GM23248 (cell line): ENCODE measurements around the gene GHRL. TPM values are rescaled to one million over a fixed set of nuclear protein-coding genes. Genes with fewer than 3 reads are reported as not detected.
"Not testable (repeated sequence)": the region's sequence is repeated elsewhere in the genome, so short reads cannot be mapped to it uniquely, and the experiment has no call there.

ENCODE experiments used
- DNase-seq: peaks from one replicate; pipeline ENCODE4 v3.0.0-alpha.2; 2015
- H2AFZ ChIP-seq: fragments of 200-600 bp; sonication (generic); 2 replicates; pipeline ENCODE4 v1.6.1; 2016; ENCODE audit warnings: antibody characterized with exemption
- H3F3A ChIP-seq: fragments of 200-600 bp; sonication (generic); 2 replicates; pipeline ENCODE4 v1.6.1; 2016; ENCODE audit warnings: mild to moderate bottlenecking, antibody characterized with exemption, mixed run types; ENCODE audit not compliant: insufficient read depth
- H3K27ac ChIP-seq: fragments of 200-600 bp; sonication (generic); 2 replicates; pipeline ENCODE4 v1.5.1; 2016; ENCODE audit warnings: mild to moderate bottlenecking
- H3K27me3 ChIP-seq: fragments of 200-600 bp; sonication (generic); replicated peaks from 2 replicates; pipeline ENCODE4 v1.6.1; 2016; ENCODE audit warnings: mild to moderate bottlenecking; ENCODE audit not compliant: insufficient read depth
- H3K36me3 ChIP-seq: fragments of 200-600 bp; sonication (generic); 2 replicates; pipeline ENCODE4 v1.6.1; 2016; ENCODE audit warnings: low read depth, mild to moderate bottlenecking
- H3K4me1 ChIP-seq: fragments of 200-600 bp; sonication (generic); 2 replicates; pipeline ENCODE4 v1.6.1; 2016; ENCODE audit warnings: mild to moderate bottlenecking; ENCODE audit not compliant: insufficient read depth
- H3K4me2 ChIP-seq: fragments of 200-600 bp; sonication (generic); one replicate; pipeline ENCODE4 v1.6.1; 2016; ENCODE audit warnings: mild to moderate bottlenecking; ENCODE audit not compliant: unreplicated experiment
- H3K4me3 ChIP-seq: fragments of 200-600 bp; sonication (generic); 2 replicates; pipeline ENCODE4 v1.5.1; 2016; ENCODE audit warnings: mild to moderate bottlenecking
- H3K79me2 ChIP-seq: fragments of 200-600 bp; sonication (generic); 2 replicates; pipeline ENCODE4 v1.6.1; 2016; ENCODE audit warnings: mild to moderate bottlenecking; ENCODE audit not compliant: insufficient read depth
- H3K9ac ChIP-seq: fragments of 200-600 bp; sonication (generic); 2 replicates; pipeline ENCODE4 v1.6.1; 2016; ENCODE audit warnings: mild to moderate bottlenecking
- H3K9me2 ChIP-seq: fragments of 200-600 bp; sonication (generic); 2 replicates; pipeline ENCODE4 v1.6.1; 2016; ENCODE audit warnings: mixed run types, mild to moderate bottlenecking, moderate library complexity; ENCODE audit not compliant: insufficient read depth
- H3K9me3 ChIP-seq: fragments of 200-600 bp; sonication (generic); one replicate; pipeline ENCODE4 v1.6.1; 2017; ENCODE audit warnings: low read depth
- H4K20me1 ChIP-seq: fragments of 200-600 bp; sonication (generic); 2 replicates; pipeline ENCODE4 v1.6.0; 2016; ENCODE audit not compliant: insufficient read depth
- EZH2 ChIP-seq: fragments of 200-600 bp; sonication (generic); IDR thresholded peaks from 2 replicates; pipeline ENCODE4 v1.6.1; 2018; ENCODE audit warnings: antibody characterized with exemption, mild to moderate bottlenecking; ENCODE audit not compliant: insufficient read depth, poor library complexity, severe bottlenecking
- EZH2phosphoT487 ChIP-seq: fragments of 200-600 bp; sonication (generic); IDR thresholded peaks from 2 replicates; pipeline ENCODE4 v1.6.1; 2018; ENCODE audit warnings: antibody characterized with exemption, moderate library complexity, mild to moderate bottlenecking, low read depth; ENCODE audit not compliant: insufficient read depth
- WGBS, 2 experiments: methylation state at CpG; one replicate each; pipeline ENCODE4 v1.1.6; 2015 to 2017; ENCODE audit warnings: low lambda C conversion rate in 2 of 2, low coverage in 1 of 2; ENCODE audit errors: missing lambda C conversion rate in 2 of 2; 5-methylcytosine and 5-hydroxymethylcytosine counted together
- in situ Hi-C: fragments of 300-500 bp; cut with MboI; formaldehyde crosslinking; loops from 2 replicates; pipeline ENCODE4 v1.15.0; 2020
- polyA plus RNA-seq: library from polyadenylated mRNA; unstranded; fragments of >200 nt; fragmentation: Nextera tagmentation; extraction: Ambion mirVana; gene quantifications from 2 replicates; pipeline ENCODE4 v1.2.1, GENCODE V29; 2016
- total RNA-seq: library from RNA; depleted of rRNA; stranded (reverse); fragments of >200 nt; shearing (Covaris generic); gene quantifications from 2 replicates; pipeline ENCODE4 v1.2.3, GENCODE V29; 2014

Gene GHRL
- total and polyA plus RNA-seq, 2 experiments from 2014 or later = 0.71 TPM; not detected in 1

GRCh38 chr3:10303105-10303504, 10.4 kb upstream of the GHRL start:
- H3K9me2 ChIP-seq = no peaks in the 10 kb centered on the region
- H2AFZ ChIP-seq = no peak overlapping the region
- 0 out of 2 replicates have a peak, but pooled peaks cover 10% of the 10 kb centered on the region for H4K20me1 ChIP-seq
- in situ Hi-C loops = no loop called here
- no peak overlapping the region for H3K4me3 ChIP-seq
- H3K27ac ChIP-seq = no peak overlapping the region
- no peaks in the 10 kb centered on the region for H3K27me3 ChIP-seq
- DNase-seq = no peak
- H3F3A ChIP-seq = peaks cover 74% of the 10 kb centered on the region
- peaks cover 15% of the 10 kb centered on the region for H3K79me2 ChIP-seq
- WGBS, 2 experiments = 83 to 89% methylated on average over 9 of the region's 9 CpGs
- no peaks in the 10 kb centered on the region for H3K9me3 ChIP-seq
- no peak overlapping the region for H3K4me2 ChIP-seq
- H3K36me3 ChIP-seq = peaks cover 51% of the 10 kb centered on the region
- no peak for TF ChIP-seq EZH2phosphoT487
- no peak overlapping the region for H3K9ac ChIP-seq
- no peaks in the 10 kb centered on the region for H3K4me1 ChIP-seq

GRCh38 chr3:10300087-10300486, 7.3 kb upstream of the GHRL start:
- TF ChIP-seq EZH2 (no peak), EZH2phosphoT487 (no peak)
- H4K20me1 ChIP-seq = no peaks in the 10 kb centered on the region
- H3K79me2 ChIP-seq = peaks cover 8% of the 10 kb centered on the region; the same call in 1 of the 2 replicates
- in situ Hi-C loops = no loop called here
- peaks cover 55% of the 10 kb centered on the region for H3F3A ChIP-seq
- H3K27me3 ChIP-seq = no peaks in the 10 kb centered on the region
- peaks cover 24% of the 10 kb centered on the region for H3K36me3 ChIP-seq
- no peak overlapping the region for H3K9ac ChIP-seq
- WGBS, 2 experiments = 82 to 88% methylated on average over 9 of the region's 9 CpGs
- no peak overlapping the region for H3K27ac ChIP-seq
- H2AFZ ChIP-seq = no peak overlapping the region
- no peak overlapping the region for H3K4me3 ChIP-seq
- H3K4me1 ChIP-seq = no peaks in the 10 kb centered on the region
- H3K9me2 ChIP-seq = no peaks in the 10 kb centered on the region
- H3K4me2 ChIP-seq = no peak overlapping the region
- H3K9me3 ChIP-seq = no peaks in the 10 kb centered on the region
- DNase-seq = no peak

- H3K36me3 ChIP-seq = peaks cover 20% of the 10 kb centered on the region
- H3K27me3 ChIP-seq = no peaks in the 10 kb centered on the region
- DNase-seq = no peak
- H2AFZ ChIP-seq = no peak overlapping the region
- no peaks in the 10 kb centered on the region for H3K9me3 ChIP-seq
- no peak overlapping the region for H3K4me2 ChIP-seq
- 54 to 58% methylated on average over 6 of the region's 6 CpGs for WGBS, 2 experiments
- H3K79me2 ChIP-seq = peaks cover 8% of the 10 kb centered on the region; the same call in 1 of the 2 replicates
- 0 out of 2 replicates have a peak overlapping the region, but pooled peaks have one; percentile 27 for H3K27ac ChIP-seq
- H4K20me1 ChIP-seq = no peaks in the 10 kb centered on the region
- in situ Hi-C loops = no loop called here
- no peak overlapping the region for H3K4me3 ChIP-seq
- H3K9ac ChIP-seq = no peak overlapping the region
- TF ChIP-seq EZH2 (no peak), EZH2phosphoT487 (no peak)
- no peaks in the 10 kb centered on the region for H3K4me1 ChIP-seq
- peaks cover 55% of the 10 kb centered on the region for H3F3A ChIP-seq
- H3K9me2 ChIP-seq = no peaks in the 10 kb centered on the region
Observed at GRCh38 chr3:10299679-10300078, 6.9 kb upstream of the GHRL start.

DNA sequence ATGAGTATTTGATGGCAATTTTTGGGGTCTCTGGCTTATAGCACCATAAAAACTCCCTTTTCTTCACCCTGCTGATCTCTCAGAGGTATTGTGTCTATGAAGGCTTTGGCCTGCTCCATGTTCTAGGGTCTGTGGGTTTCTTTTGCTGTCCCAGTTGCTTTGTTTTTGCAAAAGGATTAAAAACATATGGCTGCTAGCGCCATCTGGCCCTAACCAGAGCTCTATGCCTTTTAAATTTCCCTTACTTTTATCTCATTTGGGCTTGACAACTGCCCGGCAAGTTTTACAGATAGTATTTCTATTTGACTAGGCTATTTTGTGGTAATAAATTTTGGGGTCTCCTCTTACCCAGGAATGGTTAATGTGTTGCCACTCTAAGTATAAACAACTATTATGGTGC, 6.4 kb upstream of the GHRL start:
- H3K4me2 ChIP-seq = no peak overlapping the region
- in situ Hi-C loops = no loop called here
- H4K20me1 ChIP-seq = no peaks in the 10 kb centered on the region
- no peak for TF ChIP-seq EZH2phosphoT487
- TF ChIP-seq EZH2 = no peak
- H3K9me3 ChIP-seq = no peaks in the 10 kb centered on the region
- no peak overlapping the region for H3K9ac ChIP-seq
- H3F3A ChIP-seq = peaks cover 55% of the 10 kb centered on the region
- peaks cover 15% of the 10 kb centered on the region; the same call in 1 of the 2 replicates for H3K36me3 ChIP-seq
- no peak overlapping the region for H2AFZ ChIP-seq
- no peaks in the 10 kb centered on the region for H3K27me3 ChIP-seq
- DNase-seq = peak; percentile 18
- H3K9me2 ChIP-seq = no peaks in the 10 kb centered on the region
- peaks cover 8% of the 10 kb centered on the region; the same call in 1 of the 2 replicates for H3K79me2 ChIP-seq
- H3K27ac ChIP-seq = 0 out of 2 replicates have a peak overlapping the region, but pooled peaks have one; percentile 27
- H3K4me1 ChIP-seq = no peaks in the 10 kb centered on the region
- WGBS, 2 experiments = 76 to 77% methylated on average over 2 of the region's 2 CpGs
- no peak overlapping the region for H3K4me3 ChIP-seq

DNA sequence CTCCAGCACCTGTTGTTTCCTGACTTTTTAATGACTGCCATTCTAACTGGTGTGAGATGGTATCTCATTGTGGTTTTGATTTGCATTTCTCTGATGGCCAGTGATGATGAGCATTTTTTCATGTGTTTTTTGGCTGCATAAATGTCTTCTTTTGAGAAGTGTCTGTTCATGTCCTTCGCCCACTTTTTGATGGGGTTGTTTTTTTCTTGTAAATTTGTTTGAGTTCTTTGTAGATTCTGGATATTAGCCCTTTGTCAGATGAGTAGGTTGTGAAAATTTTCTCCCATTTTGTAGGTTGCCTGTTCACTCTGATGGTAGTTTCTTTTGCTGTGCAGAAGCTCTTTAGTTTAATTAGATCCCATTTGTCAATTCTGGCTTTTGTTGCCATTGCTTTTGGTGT, 5.3 kb upstream of the GHRL start:
- H3K9ac ChIP-seq, H4K20me1 ChIP-seq, H3K9me3 ChIP-seq, H3K27me3 ChIP-seq, H3K27ac ChIP-seq, DNase-seq, H3K9me2 ChIP-seq, H3K4me3 ChIP-seq, H2AFZ ChIP-seq, H3K4me1 ChIP-seq, H3K4me2 ChIP-seq, in situ Hi-C loops, H3K79me2 ChIP-seq: not testable (repeated sequence)
- peaks cover 12% of the 10 kb centered on the region; the same call in 1 of the 2 replicates for H3K36me3 ChIP-seq
- 83% methylated on average over 1 of the region's 1 CpG; no CpG with 5 or more reads in 1 of the 2 experiments for WGBS, 2 experiments
- H3F3A ChIP-seq = peaks cover 48% of the 10 kb centered on the region
